ENCODE measurements around the gene FSTL3. TPM values are rescaled to one million over a fixed set of nuclear protein-coding genes. Genes with fewer than 3 reads are reported as not detected.

FSTL3 gene
- total and polyA plus RNA-seq, 2 of the 13 experiments (the other 11 are each of a cell fraction or from before 2014, with no cell fraction given), result 13.5 to 15.6 TPM

DNA sequence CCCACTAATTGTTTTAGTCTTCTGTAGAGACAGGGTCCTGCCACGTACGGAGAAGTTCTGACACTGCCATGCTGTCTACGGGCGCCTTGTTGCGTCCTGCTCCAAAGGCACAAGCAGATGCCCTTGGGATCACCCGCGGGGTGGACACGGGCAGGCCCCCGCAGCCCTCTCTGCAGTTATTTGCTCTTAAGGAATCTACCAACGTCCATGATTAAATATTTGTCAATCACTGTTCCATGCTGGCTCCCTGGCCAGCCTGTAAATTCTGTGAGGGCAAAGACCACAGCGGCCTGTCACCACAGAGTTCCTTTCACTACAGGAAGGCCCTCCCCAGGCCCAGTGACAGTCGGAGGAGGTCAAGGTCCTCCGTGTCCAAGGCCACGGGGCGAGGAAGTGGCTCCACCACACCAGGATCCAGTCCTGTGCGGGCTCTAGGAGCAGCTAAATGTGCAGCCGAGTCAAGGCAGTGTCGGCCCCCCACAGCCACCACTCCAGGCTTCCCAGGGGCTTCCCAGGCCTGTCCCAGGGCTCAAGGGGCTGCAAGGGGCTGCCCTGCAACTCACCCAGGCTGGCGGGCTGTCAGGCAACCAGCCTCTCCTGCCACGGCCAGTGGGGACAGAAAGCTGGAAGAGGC is 15.3 kb upstream of the FSTL3 start (continued):
- TF ChIP-seq ZNF530 (CRISPR knock-in tag; IDR thresholded peaks at IDR 0.05; ENCODE audit: low read depth) (no peak), ZNF761 (CRISPR knock-in tag; conservative IDR thresholded peaks at IDR 0.05) (no peak), SMC3 (IDR thresholded peaks at IDR 0.05; ENCODE audit: low read length) (0 out of 2 replicates have a peak, but pooled peaks have one; percentile 12), ZNF136 (CRISPR knock-in tag; IDR thresholded peaks at IDR 0.05; ENCODE audit: low read depth) (no peak), KMT2B (CRISPR knock-in tag; IDR thresholded peaks at IDR 0.05) (peak; percentile 21; the same call in 1 of the 2 replicates), ZNF781 (CRISPR knock-in tag; IDR thresholded peaks at IDR 0.05; ENCODE audit: borderline replicate concordance, not compliant biosample characterization) (no peak), ZFP41 (CRISPR knock-in tag; IDR thresholded peaks at IDR 0.05; ENCODE audit: borderline replicate concordance) (0 out of 2 replicates have a peak, but pooled peaks have one; percentile 17), SKI (IDR thresholded peaks at IDR 0.05; ENCODE audit: partially characterized antibody) (peak; percentile 84), HNF1B (CRISPR knock-in tag; IDR thresholded peaks at IDR 0.05) (peak; percentile 66), BHLHE40 (IDR thresholded peaks at IDR 0.05; ENCODE audit: low read length) (no peak; the same call in 1 of the 2 replicates), ZKSCAN5 (CRISPR knock-in tag; IDR thresholded peaks at IDR 0.05) (no peak), RNF2 (conservative IDR thresholded peaks at IDR 0.05; ENCODE audit: low read depth) (no peak), E2F1 (CRISPR knock-in tag; IDR thresholded peaks at IDR 0.05) (no peak; the same call in 1 of the 2 replicates)
- TF ChIP-seq, protein P1, sequence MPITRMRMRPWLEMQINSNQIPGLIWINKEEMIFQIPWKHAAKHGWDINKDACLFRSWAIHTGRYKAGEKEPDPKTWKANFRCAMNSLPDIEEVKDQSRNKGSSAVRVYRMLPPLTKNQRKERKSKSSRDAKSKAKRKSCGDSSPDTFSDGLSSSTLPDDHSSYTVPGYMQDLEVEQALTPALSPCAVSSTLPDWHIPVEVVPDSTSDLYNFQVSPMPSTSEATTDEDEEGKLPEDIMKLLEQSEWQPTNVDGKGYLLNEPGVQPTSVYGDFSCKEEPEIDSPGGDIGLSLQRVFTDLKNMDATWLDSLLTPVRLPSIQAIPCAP (CRISPR knock-in tag; IDR thresholded peaks at IDR 0.05; ENCODE audit: low read depth), result no peak; the same call in 1 of the 2 replicates
- TF ChIP-seq, protein P2, sequence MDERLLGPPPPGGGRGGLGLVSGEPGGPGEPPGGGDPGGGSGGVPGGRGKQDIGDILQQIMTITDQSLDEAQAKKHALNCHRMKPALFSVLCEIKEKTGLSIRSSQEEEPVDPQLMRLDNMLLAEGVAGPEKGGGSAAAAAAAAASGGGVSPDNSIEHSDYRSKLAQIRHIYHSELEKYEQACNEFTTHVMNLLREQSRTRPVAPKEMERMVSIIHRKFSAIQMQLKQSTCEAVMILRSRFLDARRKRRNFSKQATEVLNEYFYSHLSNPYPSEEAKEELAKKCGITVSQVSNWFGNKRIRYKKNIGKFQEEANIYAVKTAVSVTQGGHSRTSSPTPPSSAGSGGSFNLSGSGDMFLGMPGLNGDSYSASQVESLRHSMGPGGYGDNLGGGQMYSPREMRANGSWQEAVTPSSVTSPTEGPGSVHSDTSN (CRISPR knock-in tag; IDR thresholded peaks at IDR 0.05), result no peak
- TF ChIP-seq, protein P3, sequence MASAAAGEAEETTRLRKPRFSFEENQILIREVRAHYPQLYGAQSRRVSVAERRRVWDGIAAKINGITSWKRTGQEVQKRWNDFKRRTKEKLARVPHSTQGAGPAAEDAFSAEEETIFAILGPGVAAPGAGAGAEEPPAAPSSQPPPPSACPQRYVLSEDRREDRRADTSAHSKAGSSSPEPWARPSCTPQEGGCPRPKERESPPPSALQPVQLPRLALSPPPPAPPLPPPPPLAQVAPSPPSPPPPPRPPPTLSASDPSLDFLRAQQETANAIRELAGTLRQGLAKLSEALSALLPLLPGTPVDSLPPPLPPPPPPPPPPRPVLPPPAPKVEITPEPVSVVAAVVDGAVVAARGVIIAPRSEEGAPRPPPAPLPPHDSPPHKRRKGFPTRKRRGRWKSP (CRISPR knock-in tag; IDR thresholded peaks at IDR 0.05), result 0 out of 2 replicates have a peak, but pooled peaks have one; percentile 53
- TF ChIP-seq, protein P4, sequence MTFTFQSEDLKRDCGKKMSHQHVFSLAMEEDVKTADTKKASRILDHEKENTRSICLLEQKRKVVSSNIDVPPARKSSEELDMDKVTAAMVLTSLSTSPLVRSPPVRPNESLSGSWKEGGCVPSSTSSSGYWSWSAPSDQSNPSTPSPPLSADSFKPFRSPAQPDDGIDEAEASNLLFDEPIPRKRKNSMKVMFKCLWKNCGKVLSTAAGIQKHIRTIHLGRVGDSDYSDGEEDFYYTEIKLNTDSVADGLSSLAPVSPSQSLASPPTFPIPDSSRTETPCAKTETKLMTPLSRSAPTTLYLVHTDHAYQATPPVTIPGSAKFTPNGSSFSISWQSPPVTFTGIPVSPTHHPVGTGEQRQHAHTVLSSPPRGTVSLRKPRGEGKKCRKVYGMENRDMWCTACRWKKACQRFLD (CRISPR knock-in tag; IDR thresholded peaks at IDR 0.05; ENCODE audit: borderline replicate concordance), result no peak

All from HepG2 (cell line).